ENCODE measurements around the gene REV3L.
"Not testable (repeated sequence)": the region's sequence is repeated elsewhere in the genome, so short reads cannot be mapped to it uniquely, and the experiment has no call there.

REV3L gene

GRCh38 chr6:111300938-111301800, 181.8 kb downstream of the REV3L start:
- DNase-seq (ENCODE audit: low read depth in 2 of 2) = not testable (repeated sequence)

GRCh38 chr6:111297776-111298175, 185.2 kb downstream of the REV3L start:
- no peak for DNase-seq (ENCODE audit: low read depth in 2 of 2)

GRCh38 chr6:111294374-111294967, 188.5 kb downstream of the REV3L start:
- DNase-seq (ENCODE audit: low read depth in 2 of 2) = no peak

- no peak for DNase-seq (ENCODE audit: low read depth in 2 of 2)
Observed at GRCh38 chr6:111291336-111292259, 191.4 kb downstream of the REV3L start.

GRCh38 chr6:111290689-111291335, 192.2 kb downstream of the REV3L start:
- not testable (repeated sequence) for DNase-seq (ENCODE audit: low read depth in 2 of 2)

GRCh38 chr6:111284356-111284755, 198.7 kb downstream of the REV3L start:
- not testable (repeated sequence) for DNase-seq (ENCODE audit: low read depth in 2 of 2)

- no peak for DNase-seq (ENCODE audit: low read depth in 2 of 2)
Observed at GRCh38 chr6:111283707-111284106, 199.3 kb downstream of the REV3L start.

GRCh38 chr6:111282515-111282914, 200.5 kb downstream of the REV3L start:
- DNase-seq (ENCODE audit: low read depth in 2 of 2) = no peak

GRCh38 chr6:111280445-111280955, 202.5 kb downstream of the REV3L start:
- DNase-seq (ENCODE audit: low read depth in 2 of 2) = no peak

GRCh38 chr6:111278731-111279130, 204.3 kb downstream of the REV3L start:
- DNase-seq (ENCODE audit: low read depth in 2 of 2) = no peak

GRCh38 chr6:111277819-111278218, 205.2 kb downstream of the REV3L start:
- DNase-seq (ENCODE audit: low read depth in 2 of 2) = no peak

GRCh38 chr6:111276736-111277135, 206.3 kb downstream of the REV3L start:
- no peak for DNase-seq (ENCODE audit: low read depth in 2 of 2)

- no peak for DNase-seq (ENCODE audit: low read depth in 2 of 2)
Observed at GRCh38 chr6:111276335-111276734, 206.7 kb downstream of the REV3L start.

- no peak for DNase-seq (ENCODE audit: low read depth in 2 of 2)
Observed at GRCh38 chr6:111274593-111275217, 208.3 kb downstream of the REV3L start.

- DNase-seq (ENCODE audit: low read depth in 2 of 2) = no peak
Observed at GRCh38 chr6:111270121-111270520, 212.9 kb downstream of the REV3L start.

- DNase-seq (ENCODE audit: low read depth in 2 of 2) = no peak
Observed at GRCh38 chr6:111269401-111269970, 213.5 kb downstream of the REV3L start.

- no peak for DNase-seq (ENCODE audit: low read depth in 2 of 2)
Observed at GRCh38 chr6:111267764-111268333, 215.2 kb downstream of the REV3L start.

- no peak for DNase-seq (ENCODE audit: low read depth in 2 of 2)
Observed at GRCh38 chr6:111266276-111266675, 216.7 kb downstream of the REV3L start.

GRCh38 chr6:111265842-111266241, 217.2 kb downstream of the REV3L start:
- DNase-seq (ENCODE audit: low read depth in 2 of 2) = no peak

- DNase-seq (ENCODE audit: low read depth in 2 of 2) = peak in 1 of 2 experiments; percentile 23
Observed at GRCh38 chr6:111263837-111264236, 219.2 kb downstream of the REV3L start.
